HepG2 (cell line): ENCODE results near the gene ALG5. TPM values are rescaled to one million over a fixed set of nuclear protein-coding genes. Genes with fewer than 3 reads are reported as not detected.

ENCODE experiments used
- ASH2L ChIP-seq: fragments of 300-600, 200-600 bp; sonication (generic); IDR thresholded peaks from 2 replicates; pipeline ENCODE4 v1.7.0; 2017; ENCODE audit warnings: low read depth, mild to moderate bottlenecking, moderate library complexity, mixed read lengths, low read length; ENCODE audit not compliant: insufficient read length
- CHD2 ChIP-seq: IDR thresholded peaks from 2 replicates; pipeline ENCODE4 v1.6.1; 2011; ENCODE audit warnings: low read depth, low read length, improper control_type of control experiment
- DMAP1 ChIP-seq: IDR thresholded peaks from 2 replicates; pipeline ENCODE4 v1.6.1; 2016
- KLF12 ChIP-seq: sonication (generic); formaldehyde crosslinking; IDR thresholded peaks from 2 replicates; pipeline ENCODE4 v1.4.0; 2020; ENCODE audit warnings: missing genetic modification reagents, borderline replicate concordance
- MTA1 ChIP-seq: sonication (generic); formaldehyde crosslinking; IDR thresholded peaks from 2 replicates; pipeline ENCODE4 v1.4.0; 2020; ENCODE audit warnings: missing genetic modification reagents, mild to moderate bottlenecking, borderline replicate concordance
- PITX1 ChIP-seq: sonication (generic); formaldehyde crosslinking; IDR thresholded peaks from 2 replicates; pipeline ENCODE4 v1.5.1; 2020; ENCODE audit warnings: mild to moderate bottlenecking, missing genetic modification reagents
- PTBP1 ChIP-seq: fragments of 200-400 bp; formaldehyde crosslinking; IDR thresholded peaks from 2 replicates; pipeline ENCODE4 v1.6.1; 2018; ENCODE audit warnings: low read length, low read depth; ENCODE audit not compliant: poor library complexity, severe bottlenecking
- SP2 ChIP-seq: sonication (generic); formaldehyde crosslinking; IDR thresholded peaks from 2 replicates; pipeline ENCODE4 v1.5.1; 2020; ENCODE audit warnings: mild to moderate bottlenecking, missing genetic modification reagents
- SSRP1 ChIP-seq: IDR thresholded peaks from 2 replicates; pipeline ENCODE4 v1.6.1; 2016; ENCODE audit warnings: control low read depth
- TCF7 ChIP-seq: sonication (generic); IDR thresholded peaks from 2 replicates; pipeline ENCODE4 v1.6.1; 2016; ENCODE audit warnings: antibody characterized with exemption, low read depth
- ZFX ChIP-seq: sonication (generic); formaldehyde crosslinking; IDR thresholded peaks from 2 replicates; pipeline ENCODE4 v1.4.0; 2020; ENCODE audit warnings: mild to moderate bottlenecking, low read depth, missing genetic modification reagents, moderate library complexity
- ZMAT3 ChIP-seq: sonication (generic); formaldehyde crosslinking; conservative IDR thresholded peaks from 2 replicates; pipeline ENCODE4 v1.7.0; 2021; ENCODE audit warnings: missing genetic modification reagents
- ZNF350 ChIP-seq: sonication (generic); formaldehyde crosslinking; IDR thresholded peaks from 2 replicates; pipeline ENCODE4 v1.4.0; 2020; ENCODE audit warnings: mild to moderate bottlenecking, low read depth, missing genetic modification reagents, borderline replicate concordance
- polyA plus RNA-seq, 8 experiments: library from polyadenylated mRNA; depleted of rRNA in 3 of 8; stranded (reverse) in 7 of 8; unstranded in 1 of 8; fragments of >200 nt; fragmentation: Illumina TruSeq in 4 of 8; extraction: Trizol in 4 of 8; gene quantifications; 2 replicates each; pipeline versions ENCODE4 v1.2.1 to v1.2.3, GENCODE V29; 2011 to 2016; ENCODE audit warnings: low read depth in 4 of 8, missing spikeins in 1 of 8, mixed read lengths in 1 of 8; ENCODE audit not compliant: insufficient read depth in 1 of 8
- total RNA-seq, 5 experiments: library from RNA; depleted of rRNA; stranded (reverse); fragments of >200 nt; fragmentation: Illumina TruSeq; extraction: Trizol; gene quantifications; 2 replicates each; pipeline ENCODE4 v1.2.3, GENCODE V29; 2016; ENCODE audit warnings: low read depth in 1 of 5
- TF ChIP-seq, protein P1 (sequence below): sonication (generic); formaldehyde crosslinking; IDR thresholded peaks from 2 replicates; pipeline ENCODE4 v1.5.1; 2020; ENCODE audit warnings: mild to moderate bottlenecking, missing genetic modification reagents
- TF ChIP-seq, protein P2 (sequence below): sonication (generic); formaldehyde crosslinking; IDR thresholded peaks from 2 replicates; pipeline ENCODE4 v1.5.0; 2020; ENCODE audit warnings: mild to moderate bottlenecking, missing genetic modification reagents
- TF ChIP-seq, protein P3 (sequence below): sonication (generic); formaldehyde crosslinking; IDR thresholded peaks from 2 replicates; pipeline ENCODE4 v1.5.1; 2020; ENCODE audit warnings: missing genetic modification reagents, mild to moderate bottlenecking, borderline replicate concordance
- TF ChIP-seq, protein P4 (sequence below), 2 experiments: sonication (generic) in 1 of 2; formaldehyde crosslinking in 1 of 2; IDR thresholded peaks; 2 replicates each; pipeline versions ENCODE4 v1.4.0 to v1.6.1; 2018 to 2020; ENCODE audit warnings: missing genetic modification reagents in 2 of 2, borderline replicate concordance in 1 of 2, low read depth in 1 of 2, mild to moderate bottlenecking in 1 of 2, missing biosample characterization in 1 of 2

ALG5 gene
- total and polyA plus RNA-seq, 2 of the 13 experiments (the other 11 are each of a cell fraction or from before 2014, with no cell fraction given), result 27.8 to 51.1 TPM

DNA sequence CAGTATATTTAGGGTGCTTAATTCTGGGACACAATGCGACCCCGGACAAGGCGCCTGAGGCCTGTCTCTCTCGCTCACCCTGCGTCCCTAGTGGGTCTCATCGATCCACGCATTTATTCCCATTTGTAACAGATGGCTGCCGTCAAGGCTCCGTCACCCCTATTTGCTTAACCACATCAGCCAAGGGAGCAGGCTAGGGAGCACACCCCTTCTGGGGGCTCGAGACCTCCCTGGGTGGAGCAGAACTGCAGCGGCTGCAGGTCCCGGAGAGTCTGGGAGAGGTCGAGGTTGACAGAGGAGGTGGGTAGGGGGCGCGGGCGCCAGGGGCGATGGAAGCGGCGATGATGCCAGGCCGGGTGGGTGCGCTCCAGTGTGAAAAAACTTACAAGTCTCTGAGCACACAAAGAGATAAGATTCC lies 507 bp downstream of the ALG5 start (continued):
- TF ChIP-seq, protein P1, sequence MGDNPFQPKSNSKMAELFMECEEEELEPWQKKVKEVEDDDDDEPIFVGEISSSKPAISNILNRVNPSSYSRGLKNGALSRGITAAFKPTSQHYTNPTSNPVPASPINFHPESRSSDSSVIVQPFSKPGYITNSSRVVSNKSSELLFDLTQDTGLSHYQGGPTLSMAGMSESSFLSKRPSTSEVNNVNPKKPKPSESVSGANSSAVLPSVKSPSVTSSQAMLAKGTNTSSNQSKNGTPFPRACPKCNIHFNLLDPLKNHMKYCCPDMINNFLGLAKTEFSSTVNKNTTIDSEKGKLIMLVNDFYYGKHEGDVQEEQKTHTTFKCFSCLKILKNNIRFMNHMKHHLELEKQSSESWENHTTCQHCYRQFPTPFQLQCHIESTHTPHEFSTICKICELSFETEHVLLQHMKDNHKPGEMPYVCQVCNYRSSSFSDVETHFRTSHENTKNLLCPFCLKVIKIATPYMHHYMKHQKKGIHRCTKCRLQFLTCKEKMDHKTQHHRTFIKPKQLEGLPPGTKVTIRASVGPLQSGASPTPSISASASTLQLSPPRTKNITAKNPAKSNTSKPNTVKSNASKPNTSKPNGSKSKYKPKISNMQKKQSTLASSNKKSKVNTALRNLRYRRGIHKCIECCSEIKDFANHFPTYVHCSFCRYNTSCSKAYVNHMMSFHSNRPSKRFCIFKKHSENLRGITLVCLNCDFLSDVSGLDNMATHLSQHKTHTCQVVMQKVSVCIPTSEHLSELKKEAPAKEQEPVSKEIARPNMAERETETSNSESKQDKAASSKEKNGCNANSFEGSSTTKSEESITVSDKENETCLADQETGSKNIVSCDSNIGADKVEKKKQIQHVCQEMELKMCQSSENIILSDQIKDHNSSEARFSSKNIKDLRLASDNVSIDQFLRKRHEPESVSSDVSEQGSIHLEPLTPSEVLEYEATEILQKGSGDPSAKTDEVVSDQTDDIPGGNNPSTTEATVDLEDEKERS (CRISPR knock-in tag), result 0 out of 2 replicates have a peak, but pooled peaks have one; percentile 20
- TF ChIP-seq SP2 (CRISPR knock-in tag) (no peak), MTA1 (peak; percentile 28; the same call in 1 of the 2 replicates), PITX1 (CRISPR knock-in tag) (peak; percentile 47; the same call in 1 of the 2 replicates), PTBP1 (peak; percentile 24), KLF12 (CRISPR knock-in tag) (peak; percentile 7; the same call in 1 of the 2 replicates), TCF7 (no peak), ZMAT3 (CRISPR knock-in tag) (0 out of 2 replicates have a peak, but pooled peaks have one; percentile 9), ZNF350 (CRISPR knock-in tag) (0 out of 2 replicates have a peak, but pooled peaks have one; percentile 45), CHD2 (0 out of 2 replicates have a peak, but pooled peaks have one; percentile 16), ASH2L (no peak), SSRP1 (CRISPR knock-in tag) (no peak), ZFX (CRISPR knock-in tag) (peak; percentile 71), DMAP1 (CRISPR knock-in tag) (peak; percentile 53; the same call in 1 of the 2 replicates)
- TF ChIP-seq, protein P2, sequence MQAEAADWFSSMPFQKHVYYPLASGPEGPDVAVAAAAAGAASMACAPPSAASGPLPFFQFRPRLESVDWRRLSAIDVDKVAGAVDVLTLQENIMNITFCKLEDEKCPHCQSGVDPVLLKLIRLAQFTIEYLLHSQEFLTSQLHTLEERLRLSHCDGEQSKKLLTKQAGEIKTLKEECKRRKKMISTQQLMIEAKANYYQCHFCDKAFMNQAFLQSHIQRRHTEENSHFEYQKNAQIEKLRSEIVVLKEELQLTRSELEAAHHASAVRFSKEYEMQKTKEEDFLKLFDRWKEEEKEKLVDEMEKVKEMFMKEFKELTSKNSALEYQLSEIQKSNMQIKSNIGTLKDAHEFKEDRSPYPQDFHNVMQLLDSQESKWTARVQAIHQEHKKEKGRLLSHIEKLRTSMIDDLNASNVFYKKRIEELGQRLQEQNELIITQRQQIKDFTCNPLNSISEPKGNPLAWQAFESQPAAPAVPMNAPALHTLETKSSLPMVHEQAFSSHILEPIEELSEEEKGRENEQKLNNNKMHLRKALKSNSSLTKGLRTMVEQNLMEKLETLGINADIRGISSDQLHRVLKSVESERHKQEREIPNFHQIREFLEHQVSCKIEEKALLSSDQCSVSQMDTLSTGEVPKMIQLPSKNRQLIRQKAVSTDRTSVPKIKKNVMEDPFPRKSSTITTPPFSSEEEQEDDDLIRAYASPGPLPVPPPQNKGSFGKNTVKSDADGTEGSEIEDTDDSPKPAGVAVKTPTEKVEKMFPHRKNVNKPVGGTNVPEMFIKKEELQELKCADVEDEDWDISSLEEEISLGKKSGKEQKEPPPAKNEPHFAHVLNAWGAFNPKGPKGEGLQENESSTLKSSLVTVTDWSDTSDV (CRISPR knock-in tag), result no peak
- TF ChIP-seq, protein P3, sequence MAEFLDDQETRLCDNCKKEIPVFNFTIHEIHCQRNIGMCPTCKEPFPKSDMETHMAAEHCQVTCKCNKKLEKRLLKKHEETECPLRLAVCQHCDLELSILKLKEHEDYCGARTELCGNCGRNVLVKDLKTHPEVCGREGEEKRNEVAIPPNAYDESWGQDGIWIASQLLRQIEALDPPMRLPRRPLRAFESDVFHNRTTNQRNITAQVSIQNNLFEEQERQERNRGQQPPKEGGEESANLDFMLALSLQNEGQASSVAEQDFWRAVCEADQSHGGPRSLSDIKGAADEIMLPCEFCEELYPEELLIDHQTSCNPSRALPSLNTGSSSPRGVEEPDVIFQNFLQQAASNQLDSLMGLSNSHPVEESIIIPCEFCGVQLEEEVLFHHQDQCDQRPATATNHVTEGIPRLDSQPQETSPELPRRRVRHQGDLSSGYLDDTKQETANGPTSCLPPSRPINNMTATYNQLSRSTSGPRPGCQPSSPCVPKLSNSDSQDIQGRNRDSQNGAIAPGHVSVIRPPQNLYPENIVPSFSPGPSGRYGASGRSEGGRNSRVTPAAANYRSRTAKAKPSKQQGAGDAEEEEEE (CRISPR knock-in tag), result no peak
- TF ChIP-seq, protein P4, sequence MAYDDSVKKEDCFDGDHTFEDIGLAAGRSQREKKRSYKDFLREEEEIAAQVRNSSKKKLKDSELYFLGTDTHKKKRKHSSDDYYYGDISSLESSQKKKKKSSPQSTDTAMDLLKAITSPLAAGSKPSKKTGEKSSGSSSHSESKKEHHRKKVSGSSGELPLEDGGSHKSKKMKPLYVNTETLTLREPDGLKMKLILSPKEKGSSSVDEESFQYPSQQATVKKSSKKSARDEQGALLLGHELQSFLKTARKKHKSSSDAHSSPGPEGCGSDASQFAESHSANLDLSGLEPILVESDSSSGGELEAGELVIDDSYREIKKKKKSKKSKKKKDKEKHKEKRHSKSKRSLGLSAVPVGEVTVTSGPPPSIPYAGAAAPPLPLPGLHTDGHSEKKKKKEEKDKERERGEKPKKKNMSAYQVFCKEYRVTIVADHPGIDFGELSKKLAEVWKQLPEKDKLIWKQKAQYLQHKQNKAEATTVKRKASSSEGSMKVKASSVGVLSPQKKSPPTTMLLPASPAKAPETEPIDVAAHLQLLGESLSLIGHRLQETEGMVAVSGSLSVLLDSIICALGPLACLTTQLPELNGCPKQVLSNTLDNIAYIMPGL (CRISPR knock-in tag; IDR thresholded peaks at IDR 0.05; ENCODE audit: borderline replicate concordance in 1 of 2, low read depth in 1 of 2), result peak in 1 of 2 experiments; percentile 19; a peak in 2 of 4 replicates
